Germinal center (tissue), 1 donor: ENCODE measurements around the gene SEC16B.

Source experiments
- DNase-seq: peaks from one replicate; pipeline ENCODE4 v3.0.0; 2012; ENCODE audit warnings: mixed read lengths, low spot score

SEC16B gene

DNA sequence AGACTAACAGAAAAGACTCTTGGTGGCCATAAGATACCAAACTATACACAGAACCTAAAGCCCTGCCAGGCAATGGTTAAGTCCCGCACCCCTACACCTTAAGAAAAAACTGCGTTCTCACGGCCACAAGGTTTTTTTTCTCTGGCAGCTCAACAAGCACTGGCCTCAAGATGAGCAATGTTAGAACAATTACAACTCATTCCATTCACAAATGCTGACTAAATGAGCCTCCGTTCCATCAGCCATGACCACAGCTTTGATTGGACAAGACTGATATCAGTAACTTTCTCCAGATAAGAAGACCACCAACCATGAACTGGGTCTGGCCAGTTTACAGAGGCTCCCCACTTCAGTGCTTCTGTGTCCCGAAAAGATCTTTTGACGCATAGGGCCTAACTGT, 31.9 kb downstream of the SEC16B start:
- no peak for DNase-seq

GRCh38 chr1:177937174-177937770, 32.6 kb downstream of the SEC16B start:
- DNase-seq = no peak

- DNase-seq = no peak
Measured at GRCh38 chr1:177935638-177936415, 34.0 kb downstream of the SEC16B start.

GRCh38 chr1:177934927-177935326, 34.9 kb downstream of the SEC16B start:
- no peak for DNase-seq

DNA sequence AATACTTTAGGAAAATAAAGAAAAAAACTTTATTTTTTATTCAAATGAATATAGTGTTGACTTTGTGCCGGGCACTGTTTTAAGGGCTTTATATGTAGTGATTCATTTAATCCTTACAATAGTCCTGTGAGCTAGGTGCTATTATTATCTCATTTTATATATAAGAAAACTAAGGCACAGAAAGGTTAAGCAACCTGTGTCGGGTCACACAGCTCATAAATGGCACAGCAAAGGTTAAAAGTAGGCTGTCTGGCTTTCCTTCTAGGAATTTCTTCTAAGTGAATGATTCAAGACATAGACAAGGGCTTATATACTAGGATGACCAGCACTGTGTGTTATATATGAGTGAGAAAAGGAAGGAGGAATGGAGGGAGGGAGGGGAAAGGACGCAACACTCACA, 35.4 kb downstream of the SEC16B start:
- no peak for DNase-seq

GRCh38 chr1:177933881-177934280, 36.0 kb downstream of the SEC16B start:
- DNase-seq = no peak

GRCh38 chr1:177932123-177932522, 37.7 kb downstream of the SEC16B start:
- no peak for DNase-seq

DNA sequence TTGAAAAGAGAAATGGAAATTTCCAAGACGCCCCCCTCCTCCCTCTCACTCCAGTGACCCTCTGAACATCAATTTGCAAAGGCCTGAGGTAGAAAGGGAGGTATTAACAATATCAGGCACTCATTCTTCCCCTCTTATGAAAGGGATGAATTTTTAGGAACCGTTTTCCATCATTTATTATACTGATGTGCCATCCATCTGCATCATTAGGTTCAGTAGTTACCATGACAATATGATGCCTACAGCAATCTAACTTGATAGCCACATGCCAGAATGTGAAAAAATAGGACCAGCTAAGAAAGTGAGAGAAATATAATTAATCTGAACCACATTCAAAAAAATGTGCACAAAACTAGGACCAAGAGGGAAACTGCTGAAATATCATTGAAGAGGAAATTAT, 40.9 kb downstream of the SEC16B start:
- no peak for DNase-seq

DNA sequence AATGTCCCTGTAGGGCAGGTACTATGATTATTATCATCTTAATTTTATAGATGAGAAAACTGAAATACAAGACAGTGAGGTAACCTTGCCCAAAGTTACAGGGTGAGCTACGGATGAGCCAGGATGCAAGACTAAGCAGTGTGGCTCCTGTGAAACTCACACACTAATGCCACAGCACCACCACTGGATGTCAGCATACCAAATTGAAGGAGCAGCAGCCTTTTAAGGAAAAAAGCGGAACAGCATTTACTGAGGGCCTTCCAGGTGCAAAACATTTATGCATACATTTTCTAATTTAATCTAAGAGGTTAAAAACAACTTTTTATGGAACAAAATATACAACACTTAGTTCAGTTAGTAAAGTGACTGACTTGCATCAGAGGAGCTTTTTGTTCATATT, 41.7 kb downstream of the SEC16B start:
- DNase-seq = no peak

DNA sequence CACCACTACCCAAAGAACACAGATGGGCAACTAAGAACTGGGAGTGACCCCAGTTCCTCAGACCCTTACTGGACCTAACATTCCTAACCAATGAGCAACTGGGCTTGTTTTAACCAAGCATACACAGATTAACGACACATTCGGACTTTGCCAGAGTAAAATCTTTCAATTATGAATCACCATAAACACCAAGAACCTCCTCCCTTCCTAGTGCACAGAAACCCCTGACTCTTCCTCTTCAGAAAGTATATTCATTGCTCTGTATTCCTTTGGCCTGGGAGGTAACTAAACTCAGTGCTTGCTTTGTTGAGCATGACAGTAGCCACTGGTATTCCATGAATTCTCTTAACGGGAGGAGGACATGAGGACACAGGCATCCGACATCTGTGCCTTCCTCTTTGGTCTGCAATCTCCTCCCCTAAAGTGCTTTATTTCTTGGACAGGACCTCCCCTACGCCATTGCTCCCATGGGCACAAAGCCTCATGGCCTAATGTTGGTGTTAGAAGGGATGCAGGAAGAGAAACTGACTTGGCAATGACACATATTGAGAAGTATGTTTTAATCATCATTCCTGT, 42.7 kb downstream of the SEC16B start:
- DNase-seq = no peak

DNA sequence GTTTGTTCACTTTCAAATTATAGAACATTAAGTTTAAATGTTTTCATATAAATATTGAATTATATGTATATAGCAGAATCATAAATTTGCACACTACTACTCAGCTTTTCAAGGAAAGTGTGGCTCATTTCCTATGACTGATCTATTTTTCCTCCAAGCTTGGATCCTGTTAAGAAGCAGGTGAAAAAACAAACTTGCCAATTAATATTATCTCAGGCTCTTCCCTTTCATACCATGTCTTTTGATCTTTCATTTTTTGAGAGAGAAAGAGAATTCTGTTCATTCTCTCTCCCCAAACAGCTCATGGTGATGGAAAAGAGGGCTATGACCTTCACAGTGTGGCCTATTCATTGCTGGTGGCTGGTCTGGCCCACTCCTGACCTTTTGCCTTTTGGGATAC, 43.7 kb downstream of the SEC16B start:
- no peak for DNase-seq

DNA sequence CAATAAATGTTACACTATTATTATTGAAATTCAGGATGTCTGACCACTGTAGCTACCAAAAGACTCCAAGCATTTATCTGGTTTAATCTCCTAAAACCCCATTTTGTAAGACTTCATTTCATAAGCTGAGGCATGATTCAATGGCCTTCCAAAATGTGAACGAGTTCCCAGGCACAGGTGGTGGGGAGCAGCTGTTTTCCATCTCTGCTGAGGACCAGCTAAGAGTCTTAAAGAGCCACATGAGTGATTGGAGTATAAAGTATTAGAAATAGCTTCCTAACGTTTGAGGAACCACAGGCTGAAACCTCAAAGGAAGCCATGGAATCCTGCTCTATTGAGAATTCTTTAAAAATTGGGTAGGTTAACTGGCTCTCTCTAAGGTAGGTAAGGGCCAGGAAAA, 44.9 kb downstream of the SEC16B start:
- no peak for DNase-seq

DNA sequence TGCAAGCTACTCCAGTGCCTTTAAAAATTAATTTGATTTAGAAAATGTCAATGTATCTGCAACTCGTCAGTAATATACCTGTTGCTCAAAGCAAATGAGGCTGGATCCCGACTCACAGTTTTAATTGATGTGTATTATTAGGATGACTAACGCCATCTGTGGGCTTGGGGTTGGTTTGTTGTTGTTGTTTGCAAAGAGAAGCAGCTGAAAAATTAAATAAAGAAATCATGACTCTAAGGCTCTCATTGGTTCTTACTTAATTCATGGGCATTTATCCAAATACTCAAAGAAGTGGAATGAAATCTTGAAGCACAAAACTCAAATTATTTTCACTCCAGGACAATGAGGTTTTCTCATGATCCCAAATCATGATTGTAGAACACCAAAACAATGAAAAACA, 46.4 kb downstream of the SEC16B start:
- DNase-seq = no peak

GRCh38 chr1:177922209-177922608, 47.6 kb downstream of the SEC16B start:
- no peak for DNase-seq

GRCh38 chr1:177921590-177921989, 48.3 kb downstream of the SEC16B start:
- DNase-seq = no peak

DNA sequence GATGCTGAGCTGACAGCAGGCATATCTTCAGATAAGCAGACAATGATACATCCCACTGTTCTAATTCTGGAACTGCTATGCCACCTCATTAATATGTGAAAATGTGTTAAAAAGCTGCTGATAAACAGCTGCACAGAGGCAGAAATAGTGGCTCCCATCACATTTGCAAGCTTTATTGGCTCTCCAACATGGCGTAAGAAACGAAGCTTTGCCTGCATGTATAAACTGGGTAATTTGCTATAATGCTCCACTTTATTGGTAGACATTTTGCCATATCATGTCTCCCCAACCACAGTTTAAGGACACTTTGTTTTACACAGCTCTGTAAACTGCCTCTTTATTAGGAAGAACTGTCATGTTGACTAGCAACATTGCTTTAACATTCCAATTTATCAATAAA, 49.8 kb downstream of the SEC16B start:
- DNase-seq = no peak

GRCh38 chr1:177915641-177916040, 54.2 kb downstream of the SEC16B start:
- DNase-seq = no peak

DNA sequence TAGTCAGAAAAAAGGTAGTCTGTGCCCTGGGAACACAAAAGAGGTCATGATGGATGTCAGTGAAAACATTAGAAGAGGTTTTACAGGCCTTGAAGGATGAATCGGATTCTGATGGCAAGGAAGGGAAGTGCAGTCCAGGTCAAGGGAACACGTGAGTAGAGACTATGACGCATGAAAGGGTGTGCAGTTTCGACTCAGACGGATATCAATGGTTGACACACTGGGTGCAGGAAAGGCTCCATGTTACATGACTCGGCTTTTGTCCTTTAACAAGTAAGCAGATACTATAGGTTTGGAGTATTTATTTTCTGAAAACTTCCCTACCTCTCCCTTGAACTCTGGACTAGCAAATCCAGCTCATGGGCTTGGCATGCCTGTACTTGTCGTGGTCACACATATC, 55.3 kb downstream of the SEC16B start:
- DNase-seq = no peak

- DNase-seq = no peak
Measured at GRCh38 chr1:177913762-177914540, 55.9 kb downstream of the SEC16B start.

DNA sequence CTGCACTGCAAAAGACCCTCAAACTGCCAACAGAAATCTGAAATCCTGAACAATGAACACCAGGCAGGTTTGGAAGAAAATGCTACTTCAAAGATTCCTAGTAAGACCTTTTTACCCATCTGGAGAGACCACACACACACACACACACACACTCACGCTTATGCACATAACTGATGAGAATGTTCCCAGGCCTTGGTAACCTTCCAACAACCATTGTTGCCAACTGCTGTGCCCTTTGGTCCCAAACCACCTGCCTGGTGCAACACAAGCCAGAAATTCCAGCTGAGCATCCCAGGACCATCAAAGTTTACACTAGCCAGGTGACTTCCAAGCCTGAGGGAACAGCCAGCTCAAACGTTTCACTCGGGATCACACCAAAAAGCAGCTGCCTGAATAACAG, 56.9 kb downstream of the SEC16B start:
- no peak for DNase-seq

GRCh38 chr1:177909416-177909815, 60.4 kb downstream of the SEC16B start:
- no peak for DNase-seq

GRCh38 chr1:177907000-177907399, 62.9 kb downstream of the SEC16B start:
- DNase-seq = no peak

GRCh38 chr1:177905686-177906085, 64.2 kb downstream of the SEC16B start:
- no peak for DNase-seq
